HCT116 (cell line): ENCODE data around the gene F10. TPM values are rescaled to one million over a fixed set of nuclear protein-coding genes. Genes with fewer than 3 reads are reported as not detected.

Experiments
- ATAC-seq: fragments of 200-7000 bp; cut with Tn5 transposase; 2 replicates; pipeline ENCODE4 v1.9.1; 2020; ENCODE audit warnings: mild to moderate bottlenecking, moderate library complexity
- BruUV-seq: library from RNA; stranded (reverse); fragments of 400-500 nt; replicated peaks from 2 replicates; lab custom pipeline; 2021; lab: Mats Ljungman, UMichigan
- CTCF ChIA-PET: fragments of 300-600 bp; sonication (Branson Sonifier 250); formaldehyde crosslinking; loops from one replicate; lab custom pipeline; 2021; ENCODE audit warnings: antibody characterized with exemption; lab: Charles Lee
- POLR2A ChIA-PET: fragments of 300-600, 350-600 bp; sonication (Branson Sonifier 250); formaldehyde crosslinking; loops from one replicate; lab custom pipeline; 2021; ENCODE audit warnings: antibody characterized with exemption; lab: Charles Lee
- RAD21 ChIA-PET, 2 experiments: fragments of 300-600 bp; sonication (Branson Sonifier 250); formaldehyde crosslinking; loops; one replicate each; lab custom pipeline; 2023; ENCODE audit warnings: low total read pairs in 2 of 2; ENCODE audit not compliant: uncharacterized antibody in 2 of 2, unreplicated experiment in 2 of 2, low non-redundant PET in 1 of 2; lab: Charles Lee
- DNase-seq: peaks from one replicate; pipeline ENCODE4 v3.0.0-alpha.2; 2010; ENCODE audit warnings: low read depth, low spot score
- H2AFZ ChIP-seq: fragments of 200-600 bp; shearing (Covaris generic), sonication (generic); 2 replicates; pipeline ENCODE4 v1.6.1; 2017; ENCODE audit warnings: low read depth, mixed run types, mixed read lengths, antibody characterized with exemption, low read length; ENCODE audit not compliant: poor library complexity, severe bottlenecking
- H3K27ac ChIP-seq: 2 replicates; pipeline ENCODE4 v1.5.1; 2012; ENCODE audit warnings: low read depth, low read length
- H3K27me3 ChIP-seq: fragments of 200-600 bp; sonication (generic); 2 replicates; pipeline ENCODE4 v1.6.1; 2016; ENCODE audit warnings: mixed run types, low read length, mixed read lengths; ENCODE audit not compliant: insufficient read depth
- H3K36me3 ChIP-seq, 2 experiments: fragments of 200-500 bp in 1 of 2; fragments of 200-600 bp in 1 of 2; sonication (Bioruptor generic) in 1 of 2; sonication (generic) in 1 of 2; 2 replicates each; pipeline versions ENCODE4 v1.5.1 to v1.6.1; 2014 to 2016; ENCODE audit warnings: low read length in 2 of 2, inconsistent platforms in 1 of 2, mixed read lengths in 1 of 2, mixed run types in 1 of 2; ENCODE audit not compliant: insufficient read depth in 2 of 2, control insufficient read depth in 1 of 2
- H3K4me1 ChIP-seq, 2 experiments: fragments of 200-600 bp in 1 of 2; sonication (generic) in 1 of 2; 2 replicates each; pipeline versions ENCODE4 v1.5.1 to v1.6.1; 2012 to 2017; ENCODE audit warnings: low read length in 2 of 2, inconsistent platforms in 1 of 2, mild to moderate bottlenecking in 1 of 2, mixed read lengths in 1 of 2, mixed run types in 1 of 2, moderate library complexity in 1 of 2; ENCODE audit not compliant: insufficient read depth in 2 of 2, control insufficient read depth in 1 of 2
- H3K4me2 ChIP-seq: fragments of 200-600 bp; sonication (generic); 2 replicates; pipeline ENCODE4 v1.6.1; 2017; ENCODE audit warnings: mixed run types, low read length, mixed read lengths
- H3K4me3 ChIP-seq, 2 experiments: fragments of 200-600 bp in 1 of 2; sonication (generic) in 1 of 2; replicated peaks in 1 of 2; 2 replicates each; pipeline ENCODE4 v1.5.1; 2011 to 2016; ENCODE audit warnings: low read length in 2 of 2, control low read depth in 1 of 2, low read depth in 1 of 2, mild to moderate bottlenecking in 1 of 2, mixed read lengths in 1 of 2, mixed run types in 1 of 2
- H3K79me2 ChIP-seq: fragments of 200-600 bp; sonication (generic); 2 replicates; pipeline ENCODE4 v1.6.1; 2017; ENCODE audit warnings: mild to moderate bottlenecking, mixed run types, low read length, moderate library complexity, mixed read lengths; ENCODE audit not compliant: insufficient read depth
- H3K9ac ChIP-seq: fragments of 200-600 bp; sonication (generic); 2 replicates; pipeline ENCODE4 v1.6.1; 2016; ENCODE audit warnings: low read length, mixed read lengths
- H3K9me2 ChIP-seq: fragments of 200-600 bp; sonication (generic), shearing (Covaris generic); 2 replicates; pipeline ENCODE4 v1.6.1; 2017; ENCODE audit warnings: mixed run types, mild to moderate bottlenecking, moderate library complexity; ENCODE audit not compliant: insufficient read depth
- H3K9me3 ChIP-seq, 2 experiments: fragments of 200-500 bp in 1 of 2; fragments of 200-600 bp in 1 of 2; sonication (Bioruptor generic) in 1 of 2; sonication (generic) in 1 of 2; 2 replicates each; pipeline ENCODE4 v1.6.1; 2014 to 2017; ENCODE audit warnings: low read length in 2 of 2, mixed read lengths in 2 of 2, inconsistent platforms in 1 of 2, low read depth in 1 of 2, mild to moderate bottlenecking in 1 of 2, mixed run types in 1 of 2, moderate library complexity in 1 of 2; ENCODE audit not compliant: control insufficient read depth in 1 of 2, insufficient read depth in 1 of 2
- H4K20me1 ChIP-seq: fragments of 200-600 bp; sonication (generic), shearing (Covaris generic); 2 replicates; pipeline ENCODE4 v1.6.1; 2017; ENCODE audit warnings: mixed run types, mild to moderate bottlenecking, moderate library complexity; ENCODE audit not compliant: insufficient read depth
- ATF3 ChIP-seq: IDR thresholded peaks from 2 replicates; pipeline ENCODE4 v1.6.1; 2012
- CBX3 ChIP-seq: IDR thresholded peaks from 2 replicates; pipeline ENCODE4 v1.6.1; 2012; ENCODE audit warnings: low read depth
- EGR1 ChIP-seq: IDR thresholded peaks from 2 replicates; pipeline ENCODE4 v1.6.1; 2012; ENCODE audit warnings: low read depth
- ELF1 ChIP-seq: IDR thresholded peaks from 2 replicates; pipeline ENCODE4 v1.6.1; 2012; ENCODE audit warnings: low read depth, borderline replicate concordance
- EZH2 ChIP-seq: fragments of 200-600 bp; sonication (generic); IDR thresholded peaks from 2 replicates; pipeline ENCODE4 v1.6.1; 2017; ENCODE audit warnings: antibody characterized with exemption, mixed run types
- SIN3A ChIP-seq: IDR thresholded peaks from 2 replicates; pipeline ENCODE4 v1.6.1; 2012; ENCODE audit warnings: low read depth
- SP1 ChIP-seq: IDR thresholded peaks from 2 replicates; pipeline ENCODE4 v1.6.1; 2012; ENCODE audit warnings: low read depth
- YY1 ChIP-seq: IDR thresholded peaks from 2 replicates; pipeline ENCODE4 v1.6.1; 2011; ENCODE audit warnings: low read length, low read depth, moderate library complexity, mild to moderate bottlenecking; ENCODE audit not compliant: insufficient replicate concordance; ENCODE audit errors: extremely low read depth
- ZFX ChIP-seq: fragments of 450-650 bp; IDR thresholded peaks from 2 replicates; pipeline ENCODE4 v1.6.1; 2017
- intact Hi-C: fragments of 100-400 bp; cut with micrococcal nuclease; formaldehyde crosslinking; loops from 2 replicates; pipeline ENCODE4 v1.10.0; 2022
- total RNA-seq: library from RNA; stranded (reverse); gene quantifications from one replicate; pipeline ENCODE4 v1.2.1, GENCODE V29; 2021; ENCODE audit not compliant: unreplicated experiment
- TF ChIP-seq, protein P1 (sequence below): IDR thresholded peaks from 2 replicates; pipeline ENCODE4 v1.6.1; 2012
- TF ChIP-seq, protein P2 (sequence below), 3 experiments: fragments of 200-600 bp in 1 of 3; sonication (generic) in 1 of 3; IDR thresholded peaks in 2 of 3; conservative IDR thresholded peaks in 1 of 3; 2 replicates each; pipeline ENCODE4 v1.5.1; 2012 to 2017; ENCODE audit warnings: low read depth in 2 of 3, low read length in 2 of 3, antibody characterized with exemption in 1 of 3, borderline replicate concordance in 1 of 3, control low read depth in 1 of 3, mild to moderate bottlenecking in 1 of 3, mixed read lengths in 1 of 3, mixed run types in 1 of 3, moderate library complexity in 1 of 3; ENCODE audit not compliant: insufficient read depth in 1 of 3
- TF ChIP-seq, protein P3 (sequence below): IDR thresholded peaks from 2 replicates; pipeline ENCODE4 v1.6.1; 2012; ENCODE audit warnings: low read depth

F10 gene
- total RNA-seq, 1 experiment from 2014 or later = 4.0 TPM

- TF ChIP-seq, protein P1, sequence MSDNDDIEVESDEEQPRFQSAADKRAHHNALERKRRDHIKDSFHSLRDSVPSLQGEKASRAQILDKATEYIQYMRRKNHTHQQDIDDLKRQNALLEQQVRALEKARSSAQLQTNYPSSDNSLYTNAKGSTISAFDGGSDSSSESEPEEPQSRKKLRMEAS = no peak
- no peak for TF ChIP-seq ATF3
- 0 out of 2 replicates have a peak, but pooled peaks cover 4% of the 10 kb centered on the region for H3K27me3 ChIP-seq
- no peak overlapping the region for H3K9ac ChIP-seq
- ATAC-seq (no peak), DNase-seq (no peak)
- ChIA-PET CTCF (no interaction called here), POLR2A (no interaction called here), RAD21 (no interaction called here)
- intact Hi-C loops = no loop called here
- no peak overlapping the region for H3K27ac ChIP-seq
- peaks cover 4 to 21% of the 10 kb centered on the region in 2 experiments; a peak in 3 of 4 replicates for H3K4me1 ChIP-seq
- no peaks in the 10 kb centered on the region for H3K9me2 ChIP-seq
- H3K9me3 ChIP-seq = no peaks in the 10 kb centered on the region
- no peaks in the 10 kb centered on the region for H3K36me3 ChIP-seq
- H2AFZ ChIP-seq = no peak overlapping the region
- no TSS peak for BruUV-seq
- no peaks in the 10 kb centered on the region for H4K20me1 ChIP-seq
- no peaks in the 10 kb centered on the region for H3K79me2 ChIP-seq
- H3K4me3 ChIP-seq = no peak overlapping the region
- no peak overlapping the region for H3K4me2 ChIP-seq
Measured at GRCh38 chr13:113118261-113119021, 4.2 kb upstream of the F10 start.

- Histone ChIP-seq H2AFZ (no peak overlapping the region), H4K20me1 (no peaks in the 10 kb centered on the region), H3K27me3 (0 out of 2 replicates have a peak, but pooled peaks cover 4% of the 10 kb centered on the region), H3K4me2 (no peak overlapping the region), H3K36me3 (no peaks in the 10 kb centered on the region), H3K9me3 (no peaks in the 10 kb centered on the region), H3K4me1 (peaks cover 4 to 21% of the 10 kb centered on the region in 2 experiments; a peak in 3 of 4 replicates), H3K4me3 (no peak overlapping the region), H3K9ac (no peak overlapping the region), H3K79me2 (no peaks in the 10 kb centered on the region), H3K9me2 (no peaks in the 10 kb centered on the region), H3K27ac (no peak overlapping the region)
- intact Hi-C loops = no loop called here
- POLR2A ChIA-PET = no interaction called here
- ATAC-seq (no peak), DNase-seq (no peak)
- RAD21 ChIA-PET = no interaction called here
- CTCF ChIA-PET = no interaction called here
- BruUV-seq = no TSS peak
- TF ChIP-seq, protein P2, sequence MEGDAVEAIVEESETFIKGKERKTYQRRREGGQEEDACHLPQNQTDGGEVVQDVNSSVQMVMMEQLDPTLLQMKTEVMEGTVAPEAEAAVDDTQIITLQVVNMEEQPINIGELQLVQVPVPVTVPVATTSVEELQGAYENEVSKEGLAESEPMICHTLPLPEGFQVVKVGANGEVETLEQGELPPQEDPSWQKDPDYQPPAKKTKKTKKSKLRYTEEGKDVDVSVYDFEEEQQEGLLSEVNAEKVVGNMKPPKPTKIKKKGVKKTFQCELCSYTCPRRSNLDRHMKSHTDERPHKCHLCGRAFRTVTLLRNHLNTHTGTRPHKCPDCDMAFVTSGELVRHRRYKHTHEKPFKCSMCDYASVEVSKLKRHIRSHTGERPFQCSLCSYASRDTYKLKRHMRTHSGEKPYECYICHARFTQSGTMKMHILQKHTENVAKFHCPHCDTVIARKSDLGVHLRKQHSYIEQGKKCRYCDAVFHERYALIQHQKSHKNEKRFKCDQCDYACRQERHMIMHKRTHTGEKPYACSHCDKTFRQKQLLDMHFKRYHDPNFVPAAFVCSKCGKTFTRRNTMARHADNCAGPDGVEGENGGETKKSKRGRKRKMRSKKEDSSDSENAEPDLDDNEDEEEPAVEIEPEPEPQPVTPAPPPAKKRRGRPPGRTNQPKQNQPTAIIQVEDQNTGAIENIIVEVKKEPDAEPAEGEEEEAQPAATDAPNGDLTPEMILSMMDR (IDR thresholded peaks at IDR 0.05 in 2 of 3, conservative IDR thresholded peaks at IDR 0.05 in 1 of 3; ENCODE audit: borderline replicate concordance in 1 of 3, insufficient read depth in 1 of 3, low read depth in 2 of 3, low read length in 2 of 3) = no peak
- TF ChIP-seq, protein P3, sequence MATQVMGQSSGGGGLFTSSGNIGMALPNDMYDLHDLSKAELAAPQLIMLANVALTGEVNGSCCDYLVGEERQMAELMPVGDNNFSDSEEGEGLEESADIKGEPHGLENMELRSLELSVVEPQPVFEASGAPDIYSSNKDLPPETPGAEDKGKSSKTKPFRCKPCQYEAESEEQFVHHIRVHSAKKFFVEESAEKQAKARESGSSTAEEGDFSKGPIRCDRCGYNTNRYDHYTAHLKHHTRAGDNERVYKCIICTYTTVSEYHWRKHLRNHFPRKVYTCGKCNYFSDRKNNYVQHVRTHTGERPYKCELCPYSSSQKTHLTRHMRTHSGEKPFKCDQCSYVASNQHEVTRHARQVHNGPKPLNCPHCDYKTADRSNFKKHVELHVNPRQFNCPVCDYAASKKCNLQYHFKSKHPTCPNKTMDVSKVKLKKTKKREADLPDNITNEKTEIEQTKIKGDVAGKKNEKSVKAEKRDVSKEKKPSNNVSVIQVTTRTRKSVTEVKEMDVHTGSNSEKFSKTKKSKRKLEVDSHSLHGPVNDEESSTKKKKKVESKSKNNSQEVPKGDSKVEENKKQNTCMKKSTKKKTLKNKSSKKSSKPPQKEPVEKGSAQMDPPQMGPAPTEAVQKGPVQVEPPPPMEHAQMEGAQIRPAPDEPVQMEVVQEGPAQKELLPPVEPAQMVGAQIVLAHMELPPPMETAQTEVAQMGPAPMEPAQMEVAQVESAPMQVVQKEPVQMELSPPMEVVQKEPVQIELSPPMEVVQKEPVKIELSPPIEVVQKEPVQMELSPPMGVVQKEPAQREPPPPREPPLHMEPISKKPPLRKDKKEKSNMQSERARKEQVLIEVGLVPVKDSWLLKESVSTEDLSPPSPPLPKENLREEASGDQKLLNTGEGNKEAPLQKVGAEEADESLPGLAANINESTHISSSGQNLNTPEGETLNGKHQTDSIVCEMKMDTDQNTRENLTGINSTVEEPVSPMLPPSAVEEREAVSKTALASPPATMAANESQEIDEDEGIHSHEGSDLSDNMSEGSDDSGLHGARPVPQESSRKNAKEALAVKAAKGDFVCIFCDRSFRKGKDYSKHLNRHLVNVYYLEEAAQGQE = no peak
- TF ChIP-seq ZFX (no peak), ATF3 (no peak), EGR1 (no peak), SP1 (no peak), ELF1 (no peak), YY1 (no peak), SIN3A (no peak), EZH2 (no peak), CBX3 (no peak)
Measured at GRCh38 chr13:113119166-113119821, 3.3 kb upstream of the F10 start.
